ENCODE measurements around the gene GRK5.
"Not testable (repeated sequence)": the region's sequence is repeated elsewhere in the genome, so short reads cannot be mapped to it uniquely, and the experiment has no call there.

Gene GRK5

GRCh38 chr10:119207366-119207666 is at the start of gene GRK5:
Gene GRK5 (plus strand): TSS chr10:119207571. CDS start chr10:119207918, 347 bp downstream.
- peak; percentile 77 for DNase-seq

- no peak for DNase-seq
Measured at GRCh38 chr10:119159332-119159731, 48.0 kb upstream of the GRK5 start.

GRCh38 chr10:119161680-119162451 is 45.5 kb upstream of the GRK5 start:
- no peak for DNase-seq

- no peak for DNase-seq
Measured at GRCh38 chr10:119162452-119163092, 44.8 kb upstream of the GRK5 start.

- DNase-seq, result peak; percentile 36
Measured at GRCh38 chr10:119165171-119166117, 41.9 kb upstream of the GRK5 start, which contains the start of gene SFXN4. Gene SFXN4 (minus strand): TSS chr10:119165714. CDS start chr10:119165647, 67 bp downstream.

DNA sequence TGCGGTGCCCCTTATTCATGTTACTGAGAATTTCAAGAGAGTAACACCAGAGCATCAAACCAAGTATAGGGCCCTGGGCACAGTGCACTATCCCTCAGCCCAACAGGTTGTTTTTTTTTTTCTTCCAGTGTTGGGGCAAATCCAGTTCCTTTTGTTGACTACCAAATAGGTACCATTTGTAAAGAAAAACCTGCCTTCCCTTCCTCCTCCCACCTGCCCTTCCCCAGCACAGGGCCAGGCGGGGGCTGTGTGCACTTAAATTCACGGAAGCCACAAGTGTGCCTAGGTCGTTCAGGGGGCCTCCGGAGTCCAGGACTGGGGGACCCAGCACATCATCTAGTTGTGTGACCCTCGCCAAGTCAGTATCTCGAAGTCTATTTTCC is 41.3 kb upstream of the GRK5 start:
- no peak for DNase-seq

DNA sequence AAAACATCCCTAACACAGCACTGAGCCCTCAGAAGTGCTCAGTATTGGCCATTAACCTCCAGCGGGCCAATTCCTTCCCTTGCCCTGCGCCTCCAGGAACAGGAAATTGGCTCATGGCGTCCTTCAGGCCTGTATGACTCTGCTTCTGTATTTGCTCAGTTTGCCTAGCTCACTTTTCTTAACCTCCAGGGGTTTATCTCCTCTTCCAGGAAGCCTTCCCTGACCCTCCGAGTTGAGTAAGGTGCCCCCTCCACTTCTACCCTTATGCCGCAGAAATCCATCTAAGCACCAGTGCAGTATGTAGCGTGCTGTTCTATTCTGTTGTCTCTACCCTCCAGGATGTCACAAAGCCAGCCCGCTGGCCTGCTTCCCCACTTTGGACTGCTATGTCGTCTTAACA is 40.8 kb upstream of the GRK5 start:
- no peak for DNase-seq

DNA sequence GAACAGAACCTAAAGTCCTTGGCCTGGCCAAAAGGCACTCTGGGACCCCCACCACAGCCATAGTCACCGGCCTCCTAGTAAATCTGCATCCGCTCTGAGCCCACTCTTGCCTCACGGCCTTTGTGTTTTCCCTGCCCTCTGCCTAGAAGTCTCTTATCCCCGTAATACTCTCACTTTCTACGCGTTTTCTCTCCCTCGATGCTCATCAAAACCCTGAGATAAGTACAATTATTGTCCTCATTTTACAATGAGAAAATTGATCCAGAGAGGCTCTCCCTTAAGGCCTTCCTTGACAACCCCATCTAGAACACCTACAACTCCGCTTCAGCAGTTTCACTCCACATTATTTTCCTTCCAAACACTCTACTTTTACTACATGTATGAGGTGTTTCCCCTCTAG is 40.3 kb upstream of the GRK5 start:
- no peak for DNase-seq

DNA sequence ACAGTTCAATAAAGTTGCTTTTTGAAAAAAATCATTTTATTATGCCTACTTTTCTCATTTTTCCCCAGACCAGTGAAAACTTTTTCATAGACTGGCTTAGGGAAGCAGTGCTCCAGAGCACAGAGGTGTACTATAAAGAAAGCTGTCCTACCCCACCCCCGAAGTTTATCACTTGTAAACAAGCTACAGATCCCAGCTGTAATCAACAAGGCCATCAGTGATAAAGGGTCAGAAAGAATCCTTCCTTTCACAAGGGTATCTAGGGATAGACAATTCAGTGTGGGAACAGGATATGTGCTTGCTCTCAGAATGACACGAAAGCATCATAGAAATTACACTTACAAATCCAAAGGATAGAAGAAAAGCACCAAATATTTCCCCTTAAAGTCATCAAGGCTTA is 33.3 kb upstream of the GRK5 start:
- no peak for DNase-seq

DNA sequence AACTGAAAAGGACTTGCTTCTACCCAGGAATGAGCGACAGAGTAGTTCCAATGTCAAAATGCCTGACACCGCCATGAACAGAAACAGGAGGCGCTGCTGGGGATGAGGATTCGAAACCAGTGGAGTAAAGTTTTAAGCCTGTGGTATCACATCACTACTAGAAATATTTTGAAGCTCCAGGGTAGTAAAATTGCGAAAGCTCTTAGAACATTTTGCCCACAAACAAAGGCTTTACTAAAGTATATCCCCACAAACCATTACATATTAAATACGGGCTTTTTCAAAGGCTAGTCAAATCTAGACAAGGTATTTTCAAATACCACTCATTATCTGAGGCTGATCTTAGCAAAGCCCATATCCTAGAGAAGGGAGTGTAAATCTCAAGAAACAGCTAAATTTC is 31.2 kb upstream of the GRK5 start:
- DNase-seq, result no peak

GRCh38 chr10:119177708-119178371 is 29.5 kb upstream of the GRK5 start:
- no peak for DNase-seq

GRCh38 chr10:119178372-119179119 is 28.8 kb upstream of the GRK5 start, which contains the start of gene PRDX3:
Gene PRDX3 (minus strand): TSS chr10:119178812. CDS start chr10:119178790, 22 bp downstream.
- DNase-seq, result peak; percentile 92

GRCh38 chr10:119180850-119181400 is 26.4 kb upstream of the GRK5 start:
- not testable (repeated sequence) for DNase-seq

- DNase-seq, result no peak
Measured at GRCh38 chr10:119183664-119184412, 23.5 kb upstream of the GRK5 start.

- DNase-seq, result no peak
Measured at GRCh38 chr10:119189811-119190282, 17.5 kb upstream of the GRK5 start.

- no peak for DNase-seq
Measured at GRCh38 chr10:119190353-119190752, 17.0 kb upstream of the GRK5 start.

- no peak for DNase-seq
Measured at GRCh38 chr10:119190954-119191785, 16.2 kb upstream of the GRK5 start.

DNA sequence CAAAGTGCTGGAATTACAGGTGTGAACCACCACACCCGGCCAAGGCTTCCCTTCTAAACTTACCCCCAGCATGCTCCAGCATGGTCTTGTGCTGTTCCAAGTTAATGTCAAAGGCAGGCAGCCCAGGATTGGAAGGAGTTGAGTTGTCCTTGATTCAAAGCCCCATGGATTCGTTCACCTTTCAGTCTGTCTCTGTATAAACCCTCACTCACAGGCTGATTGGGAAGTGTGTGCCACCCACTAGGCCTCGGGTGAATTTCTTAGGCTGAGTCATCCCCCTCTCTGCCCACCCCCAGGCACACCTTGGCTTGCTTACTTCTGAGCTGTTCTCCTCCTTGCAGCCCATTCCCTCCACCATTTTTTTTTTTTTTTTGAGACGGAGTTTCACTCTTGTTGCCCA is 15.5 kb upstream of the GRK5 start:
- DNase-seq, result no peak

DNA sequence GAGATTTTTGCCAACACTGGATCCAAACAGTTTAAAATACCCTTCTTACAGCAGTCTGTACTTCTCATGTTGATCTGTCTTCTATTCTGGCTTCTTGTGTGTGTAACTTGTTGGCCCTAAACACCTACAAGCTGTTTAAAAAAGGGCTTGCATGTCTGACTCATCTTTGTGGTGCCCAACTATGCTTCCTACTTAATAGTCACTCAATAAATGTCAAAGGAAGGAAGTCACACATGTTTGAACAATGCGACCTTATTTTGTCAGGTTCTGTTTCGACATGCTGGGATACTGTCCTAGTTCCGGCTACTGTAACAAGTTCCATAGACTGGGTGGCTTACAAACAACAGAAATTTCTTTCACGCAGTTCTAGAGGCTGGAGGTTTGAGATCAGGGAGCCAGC is 9.4 kb upstream of the GRK5 start:
- DNase-seq, result no peak

DNA sequence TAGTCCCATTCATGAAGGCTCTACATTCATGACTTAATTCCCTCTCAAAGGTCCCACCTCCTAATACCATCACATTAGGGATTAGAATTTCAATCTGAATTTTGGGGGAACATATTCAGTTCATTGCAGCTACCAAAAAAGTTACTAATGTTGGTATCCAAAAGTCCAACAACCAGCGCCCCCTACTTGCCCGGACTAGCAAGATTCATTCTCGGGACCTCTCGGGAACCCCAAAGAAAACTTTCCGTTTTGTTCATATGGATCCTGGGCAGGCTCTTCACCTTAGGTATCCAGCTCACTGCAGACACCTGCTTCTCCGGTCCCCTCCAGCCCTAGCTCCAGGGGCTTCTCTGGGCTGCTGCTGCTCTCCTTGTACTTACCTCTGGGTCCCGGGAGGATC is 8.9 kb upstream of the GRK5 start:
- no peak for DNase-seq

Measured in NCI-H2227 treated with DMSO at 0.1 percent for 48 hours (cell line).